HepG2 (cell line): Measurements from ENCODE around the gene KHK. TPM values are rescaled to one million over a fixed set of nuclear protein-coding genes. Genes with fewer than 3 reads are reported as not detected.

ENCODE experiments used
- BATF2 ChIP-seq: sonication (generic); formaldehyde crosslinking; IDR thresholded peaks from 2 replicates; pipeline ENCODE4 v1.8.0; 2022; ENCODE audit warnings: mild to moderate bottlenecking, missing genetic modification reagents, moderate library complexity
- CAMTA2 ChIP-seq: sonication (generic); formaldehyde crosslinking; IDR thresholded peaks from 2 replicates; pipeline ENCODE4 v1.4.0; 2020; ENCODE audit warnings: mild to moderate bottlenecking, missing genetic modification reagents, borderline replicate concordance
- CREM ChIP-seq, 2 experiments: sonication (generic) in 1 of 2; formaldehyde crosslinking in 1 of 2; IDR thresholded peaks; 2 replicates each; pipeline versions ENCODE4 v1.4.0 to v1.6.1; 2016 to 2020; ENCODE audit warnings: antibody characterized with exemption in 1 of 2, mild to moderate bottlenecking in 1 of 2, missing genetic modification reagents in 1 of 2
- EHMT2 ChIP-seq: fragments of 200-600 bp; sonication (generic); IDR thresholded peaks from 2 replicates; pipeline ENCODE4 v1.7.0; 2017; ENCODE audit warnings: antibody characterized with exemption, low read depth, low read length, borderline replicate concordance
- HNF4G ChIP-seq, 2 experiments: sonication (generic) in 1 of 2; formaldehyde crosslinking in 1 of 2; IDR thresholded peaks; 2 replicates each; pipeline versions ENCODE4 v1.4.0 to v1.6.1; 2011 to 2020; ENCODE audit warnings: borderline replicate concordance in 2 of 2, low read depth in 2 of 2, mild to moderate bottlenecking in 2 of 2, low read length in 1 of 2, missing genetic modification reagents in 1 of 2, moderate library complexity in 1 of 2
- HNRNPUL1 ChIP-seq: fragments of 200-400 bp; formaldehyde crosslinking; IDR thresholded peaks from 2 replicates; pipeline ENCODE4 v1.6.1; 2017; ENCODE audit warnings: low read depth, mild to moderate bottlenecking, low read length, moderate library complexity
- MLX ChIP-seq: IDR thresholded peaks from 2 replicates; pipeline ENCODE4 v1.6.1; 2016
- MLXIP ChIP-seq: sonication (generic); formaldehyde crosslinking; IDR thresholded peaks from 2 replicates; pipeline ENCODE4 v1.9.0; 2021; ENCODE audit warnings: missing genetic modification reagents, borderline replicate concordance
- RARA ChIP-seq: IDR thresholded peaks from 2 replicates; pipeline ENCODE4 v1.6.1; 2016; ENCODE audit warnings: missing genetic modification reagents, missing compliant biosample characterization
- SSRP1 ChIP-seq: IDR thresholded peaks from 2 replicates; pipeline ENCODE4 v1.6.1; 2016; ENCODE audit warnings: control low read depth
- THRA ChIP-seq: sonication (generic); formaldehyde crosslinking; IDR thresholded peaks from 2 replicates; pipeline ENCODE4 v1.4.0; 2020; ENCODE audit warnings: missing genetic modification reagents, borderline replicate concordance
- THYN1 ChIP-seq: sonication (generic); formaldehyde crosslinking; IDR thresholded peaks from 2 replicates; pipeline ENCODE4 v1.8.1; 2023; ENCODE audit warnings: low read depth, mild to moderate bottlenecking, moderate library complexity, missing genetic modification reagents, borderline replicate concordance
- ZBTB2 ChIP-seq: sonication (generic); formaldehyde crosslinking; IDR thresholded peaks from 2 replicates; pipeline ENCODE4 v1.8.0; 2022; ENCODE audit warnings: low read depth, missing genetic modification reagents
- ZFP37 ChIP-seq: sonication (generic); formaldehyde crosslinking; IDR thresholded peaks from 2 replicates; pipeline ENCODE4 v1.4.0; 2020; ENCODE audit warnings: missing genetic modification reagents, borderline replicate concordance
- ZNF121 ChIP-seq: sonication (generic); formaldehyde crosslinking; IDR thresholded peaks from 2 replicates; pipeline ENCODE4 v1.5.0; 2020; ENCODE audit warnings: mild to moderate bottlenecking, missing genetic modification reagents
- ZNF503 ChIP-seq: sonication (generic); formaldehyde crosslinking; IDR thresholded peaks from 2 replicates; pipeline ENCODE4 v1.4.0; 2020; ENCODE audit warnings: missing genetic modification reagents
- ZNF776 ChIP-seq: sonication (generic); formaldehyde crosslinking; IDR thresholded peaks from 2 replicates; pipeline ENCODE4 v1.4.0; 2020; ENCODE audit warnings: mild to moderate bottlenecking, missing genetic modification reagents
- ZSCAN30 ChIP-seq: sonication (generic); formaldehyde crosslinking; IDR thresholded peaks from 2 replicates; pipeline ENCODE4 v1.5.0; 2020; ENCODE audit warnings: mild to moderate bottlenecking, missing genetic modification reagents
- polyA plus RNA-seq, 8 experiments: library from polyadenylated mRNA; depleted of rRNA in 3 of 8; stranded (reverse) in 7 of 8; unstranded in 1 of 8; fragments of >200 nt; fragmentation: Illumina TruSeq in 4 of 8; extraction: Trizol in 4 of 8; gene quantifications; 2 replicates each; pipeline versions ENCODE4 v1.2.1 to v1.2.3, GENCODE V29; 2011 to 2016; ENCODE audit warnings: low read depth in 4 of 8, missing spikeins in 1 of 8, mixed read lengths in 1 of 8; ENCODE audit not compliant: insufficient read depth in 1 of 8
- total RNA-seq, 5 experiments: library from RNA; depleted of rRNA; stranded (reverse); fragments of >200 nt; fragmentation: Illumina TruSeq; extraction: Trizol; gene quantifications; 2 replicates each; pipeline ENCODE4 v1.2.3, GENCODE V29; 2016; ENCODE audit warnings: low read depth in 1 of 5

KHK gene
- total and polyA plus RNA-seq, 2 of the 13 experiments (the other 11 are each of a cell fraction or from before 2014, with no cell fraction given) = 40.9 to 99.2 TPM

GRCh38 chr2:27086724-27087593, at the start of gene KHK (continued):
- TF ChIP-seq THYN1 (no peak), ZFP37 (CRISPR knock-in tag) (no peak), ZNF776 (no peak), ZBTB2 (no peak; the same call in 1 of the 2 replicates), SSRP1 (CRISPR knock-in tag) (no peak), BATF2 (CRISPR knock-in tag) (no peak; the same call in 1 of the 2 replicates), ZNF503 (CRISPR knock-in tag) (no peak), RARA (CRISPR knock-in tag) (0 out of 2 replicates have a peak, but pooled peaks have one; percentile 3), HNRNPUL1 (no peak), MLXIP (CRISPR knock-in tag) (no peak), HNF4G (IDR thresholded peaks at IDR 0.05; ENCODE audit: borderline replicate concordance, low read depth, low read length) (no peak), HNF4G (CRISPR knock-in tag; IDR thresholded peaks at IDR 0.05; ENCODE audit: borderline replicate concordance, low read depth) (no peak), MLX (CRISPR knock-in tag) (no peak), EHMT2 (no peak), CREM (IDR thresholded peaks at IDR 0.05) (no peak), CREM (CRISPR knock-in tag; IDR thresholded peaks at IDR 0.05) (no peak), ZSCAN30 (CRISPR knock-in tag) (no peak), ZNF121 (CRISPR knock-in tag) (no peak), CAMTA2 (CRISPR knock-in tag) (no peak), THRA (peak; percentile 54; the same call in 1 of the 2 replicates)
